Right ventricle myocardium superior (tissue), 1 donor: Measurements from ENCODE around the gene MRPL4. TPM values are rescaled to one million over a fixed set of nuclear protein-coding genes. Genes with fewer than 3 reads are reported as not detected.
"Not testable (repeated sequence)": the region's sequence is repeated elsewhere in the genome, so short reads cannot be mapped to it uniquely, and the experiment has no call there.

Source experiments
- ATAC-seq: fragments of 200-7000 bp; cut with Tn5 transposase; one replicate; pipeline ENCODE4 v1.9.1; 2020; ENCODE audit warnings: mild to moderate bottlenecking; ENCODE audit not compliant: poor library complexity
- DNase-seq: peaks from one replicate; pipeline ENCODE4 v3.0.0-alpha.2; 2020
- intact Hi-C: fragments of 100-400 bp; cut with DNase I; formaldehyde crosslinking; loops from one replicate; pipeline ENCODE4 v1.11.2; 2022
- total RNA-seq: library from RNA; stranded (reverse); fragmentation: NEBNext Ultra II Directional; extraction: Animal tissue kit (Norgen Biotek cat#: 25700); gene quantifications from one replicate; pipeline ENCODE4 v1.2.1, GENCODE V29; 2021
- donor health status: DM: no; HTN: yes; CAD: no; lungs with severe emphysema.

Gene MRPL4
- total RNA-seq, 1 donor from 2014 or later = 72.4 TPM

GRCh38 chr19:10279737-10280442 is 27.9 kb downstream of the MRPL4 start:
- intact Hi-C loops = no loop called here
- no peak for ATAC-seq
- no peak for DNase-seq

DNA sequence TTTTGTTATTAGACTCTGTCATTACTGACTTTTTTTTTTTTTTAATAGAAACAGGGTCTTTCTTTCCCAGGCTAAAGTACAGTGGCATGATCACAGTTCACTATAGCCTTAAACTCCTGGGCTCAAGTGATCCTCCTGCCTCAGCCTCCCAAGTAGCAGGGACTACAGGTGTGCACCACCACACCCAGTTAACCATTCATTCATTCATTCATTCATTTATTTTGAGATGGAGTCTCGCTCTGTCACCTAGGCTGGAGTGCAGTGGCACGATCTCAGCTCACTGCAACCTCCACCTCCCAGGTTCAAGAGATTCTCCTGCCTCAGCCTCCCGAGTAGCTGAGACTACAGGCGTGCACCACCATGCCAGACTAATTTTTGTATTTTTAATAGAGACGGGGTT is 30.0 kb downstream of the MRPL4 start:
- DNase-seq, intact Hi-C loops, ATAC-seq: not testable (repeated sequence)

DNA sequence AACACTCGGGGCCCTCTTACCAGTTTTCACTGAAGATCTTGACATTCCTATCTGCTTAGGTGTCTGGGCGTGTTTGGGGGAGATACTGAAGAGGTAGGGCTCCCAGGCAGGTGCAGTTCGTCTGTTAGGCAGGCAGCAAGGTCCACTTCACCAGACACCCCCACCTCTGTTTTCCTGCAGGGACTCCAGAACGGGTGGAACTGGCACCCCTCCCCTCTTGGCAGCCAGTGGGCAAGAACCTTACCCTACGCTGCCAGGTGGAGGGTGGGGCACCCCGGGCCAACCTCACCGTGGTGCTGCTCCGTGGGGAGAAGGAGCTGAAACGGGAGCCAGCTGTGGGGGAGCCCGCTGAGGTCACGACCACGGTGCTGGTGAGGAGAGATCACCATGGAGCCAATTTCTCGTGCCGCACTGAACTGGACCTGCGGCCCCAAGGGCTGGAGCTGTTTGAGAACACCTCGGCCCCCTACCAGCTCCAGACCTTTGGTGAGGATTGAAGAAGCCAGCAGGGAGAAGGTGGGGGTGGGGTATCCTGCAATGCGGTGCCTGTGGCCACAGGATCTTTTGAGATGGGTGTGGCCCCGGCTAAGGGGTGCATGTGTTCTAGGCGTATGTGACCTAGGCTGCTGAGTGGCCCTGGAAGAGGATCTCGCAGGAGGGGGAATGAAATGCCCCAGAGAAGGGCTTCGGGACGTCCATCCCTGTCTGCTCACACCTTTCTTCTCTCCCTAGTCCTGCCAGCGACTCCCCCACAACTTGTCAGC is 31.5 kb downstream of the MRPL4 start:
- intact Hi-C loops = no loop called here
- ATAC-seq = no peak

GRCh38 chr19:10284065-10284959 is 32.3 kb downstream of the MRPL4 start:
- intact Hi-C loops = no loop called here
- DNase-seq (no peak), ATAC-seq (no peak)

More for the DNA sequence above, 31.5 kb downstream of the MRPL4 start:
- no peak for DNase-seq

DNA sequence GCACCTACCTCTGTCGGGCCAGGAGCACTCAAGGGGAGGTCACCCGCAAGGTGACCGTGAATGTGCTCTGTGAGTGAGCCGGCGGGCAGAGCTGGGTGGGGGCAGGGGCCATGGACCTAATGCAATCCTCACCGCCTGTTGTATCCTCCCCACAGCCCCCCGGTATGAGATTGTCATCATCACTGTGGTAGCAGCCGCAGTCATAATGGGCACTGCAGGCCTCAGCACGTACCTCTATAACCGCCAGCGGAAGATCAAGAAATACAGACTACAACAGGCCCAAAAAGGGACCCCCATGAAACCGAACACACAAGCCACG is 32.9 kb downstream of the MRPL4 start:
- ATAC-seq (no peak), DNase-seq (no peak)
- intact Hi-C loops = no loop called here

DNA sequence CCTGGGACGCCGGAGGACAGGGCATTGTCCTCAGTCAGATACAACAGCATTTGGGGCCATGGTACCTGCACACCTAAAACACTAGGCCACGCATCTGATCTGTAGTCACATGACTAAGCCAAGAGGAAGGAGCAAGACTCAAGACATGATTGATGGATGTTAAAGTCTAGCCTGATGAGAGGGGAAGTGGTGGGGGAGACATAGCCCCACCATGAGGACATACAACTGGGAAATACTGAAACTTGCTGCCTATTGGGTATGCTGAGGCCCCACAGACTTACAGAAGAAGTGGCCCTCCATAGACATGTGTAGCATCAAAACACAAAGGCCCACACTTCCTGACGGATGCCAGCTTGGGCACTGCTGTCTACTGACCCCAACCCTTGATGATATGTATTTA is 33.4 kb downstream of the MRPL4 start:
- intact Hi-C loops = no loop called here
- ATAC-seq (no peak), DNase-seq (no peak)

DNA sequence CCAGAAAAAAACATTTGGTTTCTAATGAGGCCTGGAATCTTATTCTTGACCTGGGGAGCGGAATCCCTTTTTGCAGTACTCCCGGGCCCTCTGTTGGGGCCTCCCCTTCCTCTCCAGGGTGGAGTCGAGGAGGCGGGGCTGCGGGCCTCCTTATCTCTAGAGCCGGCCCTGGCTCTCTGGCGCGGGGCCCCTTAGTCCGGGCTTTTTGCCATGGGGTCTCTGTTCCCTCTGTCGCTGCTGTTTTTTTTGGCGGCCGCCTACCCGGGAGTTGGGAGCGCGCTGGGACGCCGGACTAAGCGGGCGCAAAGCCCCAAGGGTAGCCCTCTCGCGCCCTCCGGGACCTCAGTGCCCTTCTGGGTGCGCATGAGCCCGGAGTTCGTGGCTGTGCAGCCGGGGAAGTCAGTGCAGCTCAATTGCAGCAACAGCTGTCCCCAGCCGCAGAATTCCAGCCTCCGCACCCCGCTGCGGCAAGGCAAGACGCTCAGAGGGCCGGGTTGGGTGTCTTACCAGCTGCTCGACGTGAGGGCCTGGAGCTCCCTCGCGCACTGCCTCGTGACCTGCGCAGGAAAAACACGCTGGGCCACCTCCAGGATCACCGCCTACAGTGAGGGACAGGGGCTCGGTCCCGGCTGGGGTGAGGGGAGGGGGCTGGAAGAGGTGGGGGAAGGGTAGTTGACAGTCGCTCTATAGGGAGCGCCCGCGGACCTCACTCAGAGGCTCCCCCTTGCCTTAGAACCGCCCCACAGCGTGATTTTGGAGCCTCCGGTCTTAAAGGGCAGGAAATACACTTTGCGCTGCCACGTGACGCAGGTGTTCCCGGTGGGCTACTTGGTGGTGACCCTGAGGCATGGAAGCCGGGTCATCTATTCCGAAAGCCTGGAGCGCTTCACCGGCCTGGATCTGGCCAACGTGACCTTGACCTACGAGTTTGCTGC is 35.1 kb downstream of the MRPL4 start, which contains the start of gene ICAM4:
ICAM4 (plus strand) TSS at position 153 of the 935 bp plus-strand sequence; CDS start at position 211, 58 bp downstream.
- DNase-seq = peak; percentile 91
- intact Hi-C loops = no loop called here
- ATAC-seq = peak; percentile 67

GRCh38 chr19:10288662-10289166 is 36.7 kb downstream of the MRPL4 start:
- DNase-seq = no peak

GRCh38 chr19:10289167-10289835 is 37.3 kb downstream of the MRPL4 start:
- ATAC-seq = no peak
- no peak for DNase-seq
- intact Hi-C loops = no loop called here

More at GRCh38 chr19:10288662-10289166, 36.7 kb downstream of the MRPL4 start:
- intact Hi-C loops = no loop called here
- ATAC-seq = no peak

DNA sequence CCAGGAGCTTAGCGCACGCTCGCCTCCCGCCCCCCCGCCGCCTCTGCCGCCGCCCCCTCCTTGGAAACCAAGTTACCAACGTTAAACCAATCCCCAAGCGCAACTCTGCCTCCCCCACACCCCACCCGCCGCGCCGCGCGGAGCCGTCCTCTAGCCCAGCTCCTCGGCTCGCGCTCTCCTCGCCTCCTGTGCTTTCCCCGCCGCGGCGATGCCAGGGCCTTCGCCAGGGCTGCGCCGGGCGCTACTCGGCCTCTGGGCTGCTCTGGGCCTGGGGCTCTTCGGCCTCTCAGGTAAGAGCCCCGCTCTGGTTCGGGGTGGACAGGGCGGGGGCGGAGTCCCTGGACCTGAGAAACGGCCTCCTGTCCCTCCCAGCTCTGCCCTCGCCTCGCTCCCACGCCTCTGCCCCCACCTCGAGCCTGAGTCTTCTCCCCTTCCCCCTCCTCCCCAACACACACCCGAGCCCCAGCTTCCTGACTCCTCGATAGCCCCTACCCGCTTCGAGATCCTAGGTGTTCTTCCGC is 37.9 kb downstream of the MRPL4 start, which contains the start of gene ICAM5:
ICAM5 (plus strand) TSS at position 117 of the 521 bp plus-strand sequence; CDS start at position 209, 92 bp downstream.
- intact Hi-C loops = no loop called here
- DNase-seq (no peak), ATAC-seq (no peak)

DNA sequence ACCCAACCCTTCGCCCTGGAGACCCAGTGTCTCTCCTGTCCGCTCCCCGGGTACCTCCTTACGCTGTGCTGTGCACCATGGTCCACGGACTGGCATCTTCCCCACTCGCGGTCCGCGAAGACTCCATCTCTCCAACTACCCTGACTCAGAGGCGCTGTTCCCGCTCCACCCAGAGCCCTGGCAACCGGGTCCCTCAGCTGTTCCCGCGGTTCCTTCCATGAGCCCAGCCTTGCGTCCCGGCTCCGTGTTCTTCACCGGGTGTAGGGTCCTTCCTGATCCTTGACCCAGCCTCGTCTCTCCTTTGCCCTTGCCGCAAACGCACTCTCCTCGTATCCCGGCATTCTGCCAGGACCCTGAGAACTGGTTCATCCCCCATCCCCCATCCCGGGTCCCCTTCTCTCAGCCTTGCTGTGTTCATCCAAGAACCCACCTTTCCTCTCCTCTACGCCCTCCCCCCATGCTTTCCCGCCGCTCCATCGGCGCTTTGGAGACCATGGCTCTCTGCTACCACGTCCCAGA is 38.4 kb downstream of the MRPL4 start:
- intact Hi-C loops = no loop called here
- DNase-seq (no peak), ATAC-seq (no peak)

- intact Hi-C loops = no loop called here
- DNase-seq (peak; percentile 83), ATAC-seq (peak; percentile 50)
Observed at GRCh38 chr19:10290876-10291553, 39.0 kb downstream of the MRPL4 start.

DNA sequence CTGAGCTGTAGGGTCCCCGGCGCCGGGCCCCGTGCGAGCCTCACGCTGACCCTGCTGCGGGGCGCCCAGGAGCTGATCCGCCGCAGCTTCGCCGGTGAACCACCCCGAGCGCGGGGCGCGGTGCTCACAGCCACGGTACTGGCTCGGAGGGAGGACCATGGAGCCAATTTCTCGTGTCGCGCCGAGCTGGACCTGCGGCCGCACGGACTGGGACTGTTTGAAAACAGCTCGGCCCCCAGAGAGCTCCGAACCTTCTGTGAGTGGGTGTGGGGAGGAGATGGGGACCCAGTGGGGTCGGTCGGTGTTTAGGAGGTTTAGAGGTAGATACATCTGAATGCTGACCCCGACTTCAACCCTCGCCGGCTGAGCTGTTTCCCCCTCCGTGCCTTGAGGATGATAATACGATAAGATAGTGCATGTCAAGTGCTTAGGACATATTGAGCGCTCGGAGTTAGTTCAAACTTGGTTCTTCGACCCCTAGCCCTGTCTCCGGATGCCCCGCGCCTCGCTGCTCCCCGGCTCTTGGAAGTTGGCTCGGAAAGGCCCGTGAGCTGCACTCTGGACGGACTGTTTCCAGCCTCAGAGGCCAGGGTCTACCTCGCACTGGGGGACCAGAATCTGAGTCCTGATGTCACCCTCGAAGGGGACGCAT is 39.7 kb downstream of the MRPL4 start:
- DNase-seq (no peak), ATAC-seq (no peak)
- intact Hi-C loops = no loop called here

DNA sequence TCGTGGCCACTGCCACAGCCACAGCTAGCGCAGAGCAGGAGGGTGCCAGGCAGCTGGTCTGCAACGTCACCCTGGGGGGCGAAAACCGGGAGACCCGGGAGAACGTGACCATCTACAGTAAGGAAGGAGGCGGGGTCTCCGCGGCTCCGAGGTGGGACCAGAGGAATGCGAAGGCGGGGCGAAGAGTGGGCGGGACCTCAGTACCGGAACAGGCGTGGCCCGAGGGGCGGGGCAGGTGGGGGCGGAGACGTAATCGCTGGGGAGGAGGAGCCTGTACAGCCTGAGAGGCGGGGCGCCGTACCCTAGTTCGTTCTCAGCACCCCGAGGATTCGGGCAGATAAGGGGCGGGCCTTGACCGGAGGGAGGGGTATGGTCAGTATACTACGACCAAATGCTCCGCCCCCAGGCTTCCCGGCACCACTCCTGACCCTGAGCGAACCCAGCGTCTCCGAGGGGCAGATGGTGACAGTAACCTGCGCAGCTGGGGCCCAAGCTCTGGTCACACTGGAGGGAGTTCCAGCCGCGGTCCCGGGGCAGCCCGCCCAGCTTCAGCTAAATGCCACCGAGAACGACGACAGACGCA is 40.3 kb downstream of the MRPL4 start:
- peak; percentile 68 for ATAC-seq
- intact Hi-C loops = no loop called here
- peak; percentile 88 for DNase-seq

GRCh38 chr19:10292789-10293636 is 41.0 kb downstream of the MRPL4 start:
- ATAC-seq (no peak), DNase-seq (no peak)
- intact Hi-C loops = no loop called here
